NB4 (cell line): ENCODE data around the gene OR8A1.

Experiments used
- POLR2A ChIP-seq: IDR thresholded peaks from 2 replicates; pipeline ENCODE4 v1.6.1; 2011; ENCODE audit warnings: mild to moderate bottlenecking; ENCODE audit not compliant: insufficient read length; ENCODE audit errors: extremely low read depth
- TF ChIP-seq, protein P1 (sequence below): IDR thresholded peaks from one replicate; pipeline ENCODE4 v1.5.1; 2012; ENCODE audit warnings: low read depth, low read length

DNA sequence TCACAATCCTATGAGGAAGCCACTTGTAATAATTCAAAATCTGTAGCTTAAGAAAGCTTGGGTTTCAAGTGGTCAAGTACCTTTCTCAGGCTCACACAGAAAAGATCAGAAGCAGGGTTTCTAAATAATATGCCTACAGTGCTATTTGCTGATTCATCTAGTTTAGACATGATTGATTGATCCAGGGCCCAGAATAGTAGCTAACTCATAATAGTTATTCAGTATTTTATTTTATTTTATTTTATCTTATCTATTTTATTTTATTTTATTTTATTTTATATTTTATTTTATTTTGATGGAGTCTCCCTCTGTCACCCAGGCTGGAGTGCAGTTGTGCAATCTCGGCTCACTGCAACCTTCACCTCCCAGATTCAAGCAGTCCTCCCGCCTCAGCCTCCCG lies 25.5 kb downstream of the OR8A1 start:
- TF ChIP-seq, protein P1, sequence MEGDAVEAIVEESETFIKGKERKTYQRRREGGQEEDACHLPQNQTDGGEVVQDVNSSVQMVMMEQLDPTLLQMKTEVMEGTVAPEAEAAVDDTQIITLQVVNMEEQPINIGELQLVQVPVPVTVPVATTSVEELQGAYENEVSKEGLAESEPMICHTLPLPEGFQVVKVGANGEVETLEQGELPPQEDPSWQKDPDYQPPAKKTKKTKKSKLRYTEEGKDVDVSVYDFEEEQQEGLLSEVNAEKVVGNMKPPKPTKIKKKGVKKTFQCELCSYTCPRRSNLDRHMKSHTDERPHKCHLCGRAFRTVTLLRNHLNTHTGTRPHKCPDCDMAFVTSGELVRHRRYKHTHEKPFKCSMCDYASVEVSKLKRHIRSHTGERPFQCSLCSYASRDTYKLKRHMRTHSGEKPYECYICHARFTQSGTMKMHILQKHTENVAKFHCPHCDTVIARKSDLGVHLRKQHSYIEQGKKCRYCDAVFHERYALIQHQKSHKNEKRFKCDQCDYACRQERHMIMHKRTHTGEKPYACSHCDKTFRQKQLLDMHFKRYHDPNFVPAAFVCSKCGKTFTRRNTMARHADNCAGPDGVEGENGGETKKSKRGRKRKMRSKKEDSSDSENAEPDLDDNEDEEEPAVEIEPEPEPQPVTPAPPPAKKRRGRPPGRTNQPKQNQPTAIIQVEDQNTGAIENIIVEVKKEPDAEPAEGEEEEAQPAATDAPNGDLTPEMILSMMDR: no peak
- TF ChIP-seq POLR2A: no peak
